Gastroesophageal sphincter (tissue), 4 donors: ENCODE data around the gene SLC48A1. TPM values are rescaled to one million over a fixed set of nuclear protein-coding genes. Genes with fewer than 3 reads are reported as not detected.
"Not testable (repeated sequence)": the region's sequence is repeated elsewhere in the genome, so short reads cannot be mapped to it uniquely, and the experiment has no call there.

Experiments used
- ATAC-seq: fragments of 150-250 bp; one replicate; pipeline ENCODE4 v1.9.1; 2016; ENCODE audit warnings: mild to moderate bottlenecking, moderate library complexity
- H3K27ac ChIP-seq, 4 donors: fragments of 200-600 bp; sonication (generic) in 3 of 4; 1 replicate in 3 of 4; 2 replicates in 1 of 4; pipeline ENCODE4 v1.5.1; 2016 to 2019
- H3K27me3 ChIP-seq: fragments of 200-600 bp; sonication (generic); one replicate; pipeline ENCODE4 v1.5.1; 2019
- H3K36me3 ChIP-seq, 2 donors: fragments of 200-600 bp; sonication (generic); one replicate each; pipeline ENCODE4 v1.5.1; 2019; ENCODE audit warnings: control low read depth in 1 of 2
- H3K4me1 ChIP-seq, 3 donors: fragments of 200-600 bp; sonication (generic); 1 replicate in 2 of 3; 2 replicates in 1 of 3; pipeline ENCODE4 v1.5.1; 2016 to 2019; ENCODE audit warnings: control low read depth in 2 of 3
- H3K4me3 ChIP-seq, 2 donors: fragments of 200-600 bp; sonication (generic); one replicate each; pipeline ENCODE4 v1.5.1; 2019; ENCODE audit warnings: mild to moderate bottlenecking in 1 of 2, moderate library complexity in 1 of 2
- H3K9me3 ChIP-seq, 3 donors: fragments of 200-600 bp; sonication (generic); one replicate each; pipeline ENCODE4 v1.5.1; 2017 to 2019; ENCODE audit warnings: control low read depth in 2 of 3
- CTCF ChIP-seq, 4 experiments: fragments of 200-600 bp in 2 of 4; fragments of 450-650 bp in 2 of 4; sonication (generic) in 1 of 4; IDR thresholded peaks; one replicate each; pipeline ENCODE4 v1.5.1; 2017 to 2019; ENCODE audit warnings: antibody characterized with exemption in 4 of 4, mild to moderate bottlenecking in 2 of 4, moderate library complexity in 2 of 4
- EP300 ChIP-seq: sonication (generic); formaldehyde crosslinking; IDR thresholded peaks from one replicate; pipeline ENCODE4 v1.6.1; 2017; ENCODE audit warnings: antibody characterized with exemption, mild to moderate bottlenecking
- POLR2A ChIP-seq, 2 donors: fragments of 450-650 bp; IDR thresholded peaks; one replicate each; pipeline ENCODE4 v1.6.1; 2017; ENCODE audit warnings: antibody characterized with exemption in 2 of 2, mild to moderate bottlenecking in 2 of 2, moderate library complexity in 1 of 2
- POLR2AphosphoS5 ChIP-seq: sonication (generic); formaldehyde crosslinking; IDR thresholded peaks from one replicate; pipeline ENCODE4 v1.6.1; 2017; ENCODE audit warnings: antibody characterized with exemption
- WGBS, 2 donors: methylation state at CpG; one replicate each; pipeline ENCODE4 v1.1.5; 2018; ENCODE audit warnings: low coverage in 1 of 2; 5-methylcytosine and 5-hydroxymethylcytosine counted together
- total RNA-seq, 4 donors: library from RNA; depleted of rRNA; stranded (reverse); fragments of >200 nt; gene quantifications; one replicate each; pipeline ENCODE4 v1.1.0, GENCODE V29; 2016

Gene SLC48A1
- total RNA-seq, 4 donors from 2014 or later = 40.7 to 66.8 (median 53.3) TPM

- WGBS, 2 donors = 57 to 66% methylated on average over 3 to 7 of the region's 9 CpGs
- Histone ChIP-seq H3K9me3 (no peaks in the 10 kb centered on the region), H3K27me3 (no peaks in the 10 kb centered on the region), H3K36me3 (peaks cover 0 to 1% of the 10 kb centered on the region in 2 donors), H3K4me3 (peak overlapping the region in 1 of 2 donors; percentile 22), H3K27ac (peak overlapping the region; percentile 94 to 99 (median 96)), H3K4me1 (peaks cover 36 to 99% (median 90%) of the 10 kb centered on the region in 3 donors)
- no peak for ATAC-seq
- no peak for TF ChIP-seq POLR2A (IDR thresholded peaks at IDR 0.05)
- TF ChIP-seq CTCF (IDR thresholded peaks at IDR 0.05) = peak in 1 of 4 experiments; percentile 7
These were observed 35.7 kb downstream of the SLC48A1 start for GRCh38 chr12:47808574-47809365.

GRCh38 chr12:47809518-47809917 is 36.5 kb downstream of the SLC48A1 start:
- peak overlapping the region; percentile 94 to 99 (median 96) for H3K27ac ChIP-seq
- WGBS, 2 donors = 83 to 86% methylated on average over 3 to 8 of the region's 9 CpGs
- peaks cover 30 to 99% (median 90%) of the 10 kb centered on the region in 3 donors for H3K4me1 ChIP-seq

GRCh38 chr12:47811072-47811396 is 38.0 kb downstream of the SLC48A1 start:
- H3K4me1 ChIP-seq = peaks cover 27 to 99% (median 90%) of the 10 kb centered on the region in 3 donors
- H3K4me3 ChIP-seq = no peak overlapping the region

More at GRCh38 chr12:47809518-47809917, 36.5 kb downstream of the SLC48A1 start:
- not testable (repeated sequence) for H3K27me3 ChIP-seq, ATAC-seq, H3K36me3 ChIP-seq, H3K4me3 ChIP-seq, H3K9me3 ChIP-seq

GRCh38 chr12:47811581-47812484 is 38.8 kb downstream of the SLC48A1 start:
- no peaks in the 10 kb centered on the region for H3K27me3 ChIP-seq
- H3K4me1 ChIP-seq = peaks cover 27 to 99% (median 90%) of the 10 kb centered on the region in 3 donors
- TF ChIP-seq POLR2AphosphoS5 (peak; percentile 95), POLR2A (IDR thresholded peaks at IDR 0.05) (peak; percentile 23 to 47), CTCF (IDR thresholded peaks at IDR 0.05) (no peak)
- peak overlapping the region in 1 of 2 donors; percentile 51 for H3K4me3 ChIP-seq
- ATAC-seq = peak; percentile 74
- H3K36me3 ChIP-seq = no peaks in the 10 kb centered on the region
- H3K27ac ChIP-seq = peak overlapping the region; percentile 94 to 99 (median 96)
- 19 to 24% methylated on average over 10 to 13 of the region's 14 CpGs for WGBS, 2 donors
- no peaks in the 10 kb centered on the region for H3K9me3 ChIP-seq

More at GRCh38 chr12:47811072-47811396, 38.0 kb downstream of the SLC48A1 start:
- Histone ChIP-seq H3K27me3 (no peaks in the 10 kb centered on the region), H3K27ac (peak overlapping the region; percentile 94 to 99 (median 96)), H3K36me3 (no peaks in the 10 kb centered on the region), H3K9me3 (no peaks in the 10 kb centered on the region)
- no peak for ATAC-seq
- 25% methylated on average over 1 of the region's 2 CpGs; no CpG with 5 or more reads in 1 of the 2 donors for WGBS, 2 donors
- no peak for TF ChIP-seq CTCF (IDR thresholded peaks at IDR 0.05)
- no peak for TF ChIP-seq POLR2AphosphoS5
- TF ChIP-seq EP300 = no peak
- TF ChIP-seq POLR2A (IDR thresholded peaks at IDR 0.05) = no peak

- Histone ChIP-seq H3K27me3 (no peaks in the 10 kb centered on the region), H3K4me1 (peaks cover 19 to 99% (median 87%) of the 10 kb centered on the region in 3 donors), H3K36me3 (no peaks in the 10 kb centered on the region), H3K4me3 (peak overlapping the region; percentile 10 to 51), H3K27ac (peak overlapping the region; percentile 94 to 99 (median 96)), H3K9me3 (no peaks in the 10 kb centered on the region)
- 0% methylated on average over 1 to 8 of the region's 37 CpGs for WGBS, 2 donors
- ATAC-seq = peak; percentile 82
- TF ChIP-seq EP300 (no peak), POLR2A (IDR thresholded peaks at IDR 0.05) (peak; percentile 24 to 44), POLR2AphosphoS5 (peak; percentile 86), CTCF (IDR thresholded peaks at IDR 0.05) (peak in 1 of 4 experiments; percentile 22)
These were observed 39.9 kb downstream of the SLC48A1 start for GRCh38 chr12:47812797-47813510.
